ENCODE data around the gene EXOC6B.

Gene EXOC6B

GRCh38 chr2:72273384-72273783 is 552.4 kb downstream of the EXOC6B start:
- DNase-seq (ENCODE audit: low spot score) = no peak

- DNase-seq (ENCODE audit: low spot score) = no peak
Measured at GRCh38 chr2:72271766-72272641, 553.8 kb downstream of the EXOC6B start.

- no peak for DNase-seq (ENCODE audit: low spot score)
Measured at GRCh38 chr2:72271276-72271614, 554.6 kb downstream of the EXOC6B start.

GRCh38 chr2:72270556-72271275 is 555.1 kb downstream of the EXOC6B start:
- no peak for DNase-seq (ENCODE audit: low spot score)

- DNase-seq (ENCODE audit: low spot score) = peak; percentile 45
Measured at GRCh38 chr2:72263776-72264060, 562.1 kb downstream of the EXOC6B start.

GRCh38 chr2:72263043-72263775 is 562.6 kb downstream of the EXOC6B start:
- no peak for DNase-seq (ENCODE audit: low spot score)

- no peak for DNase-seq (ENCODE audit: low spot score)
Measured at GRCh38 chr2:72261076-72261475, 564.8 kb downstream of the EXOC6B start.

- no peak for DNase-seq (ENCODE audit: low spot score)
Measured at GRCh38 chr2:72255540-72255939, 570.3 kb downstream of the EXOC6B start.

GRCh38 chr2:72254831-72255451 is 570.9 kb downstream of the EXOC6B start:
- no peak for DNase-seq (ENCODE audit: low spot score)

GRCh38 chr2:72238311-72238710 is 587.5 kb downstream of the EXOC6B start:
- no peak for DNase-seq (ENCODE audit: low spot score)

GRCh38 chr2:72237549-72237948 is 588.3 kb downstream of the EXOC6B start:
- DNase-seq (ENCODE audit: low spot score) = no peak

GRCh38 chr2:72236445-72237067 is 589.3 kb downstream of the EXOC6B start:
- DNase-seq (ENCODE audit: low spot score) = no peak

- no peak for DNase-seq (ENCODE audit: low spot score)
Measured at GRCh38 chr2:72235497-72236415, 590.1 kb downstream of the EXOC6B start.

GRCh38 chr2:72233211-72233610 is 592.6 kb downstream of the EXOC6B start:
- DNase-seq (ENCODE audit: low spot score) = no peak

- no peak for DNase-seq (ENCODE audit: low spot score)
Measured at GRCh38 chr2:72222829-72223564, 602.8 kb downstream of the EXOC6B start.

GRCh38 chr2:72220170-72220569 is 605.7 kb downstream of the EXOC6B start:
- no peak for DNase-seq (ENCODE audit: low spot score)

- no peak for DNase-seq (ENCODE audit: low spot score)
Measured at GRCh38 chr2:72214429-72215143, 611.2 kb downstream of the EXOC6B start.

GRCh38 chr2:72212486-72212855 is 613.4 kb downstream of the EXOC6B start:
- no peak for DNase-seq (ENCODE audit: low spot score)

GRCh38 chr2:72211777-72212485 is 613.9 kb downstream of the EXOC6B start:
- DNase-seq (ENCODE audit: low spot score) = no peak

All from Ammon's horn (tissue), 1 donor.